Fibroblast of lung (primary cell): ENCODE data around the gene ATG14. TPM values are rescaled to one million over a fixed set of nuclear protein-coding genes. Genes with fewer than 3 reads are reported as not detected.

ENCODE experiments used
- DNase-seq, 2 donors: peaks; one replicate each; pipeline versions ENCODE4 v3.0.0 to v3.0.0-alpha.2; 2010; ENCODE audit warnings: low read depth in 2 of 2
- H2AFZ ChIP-seq: 2 replicates; pipeline ENCODE4 v1.5.1; 2012; ENCODE audit warnings: low read length, control low read depth, inconsistent platforms
- H3K27ac ChIP-seq: 2 replicates; pipeline ENCODE4 v1.5.1; 2011; ENCODE audit warnings: low read length, control low read depth; ENCODE audit not compliant: insufficient read depth
- H3K27me3 ChIP-seq: 2 replicates; pipeline ENCODE4 v1.5.1; 2011; ENCODE audit warnings: mild to moderate bottlenecking, low read length; ENCODE audit not compliant: control insufficient read depth, insufficient read depth
- H3K36me3 ChIP-seq: 2 replicates; pipeline ENCODE4 v1.5.1; 2011; ENCODE audit warnings: low read length; ENCODE audit not compliant: control insufficient read depth, insufficient read depth
- H3K4me1 ChIP-seq: 2 replicates; pipeline ENCODE4 v1.5.1; 2011; ENCODE audit warnings: low read length; ENCODE audit not compliant: control insufficient read depth, insufficient read depth; ENCODE audit errors: extremely low read depth
- H3K4me2 ChIP-seq: 2 replicates; pipeline ENCODE4 v1.5.1; 2011; ENCODE audit warnings: low read length, control low read depth; ENCODE audit not compliant: insufficient read depth; ENCODE audit errors: extremely low read depth
- H3K4me3 ChIP-seq, 4 experiments: fragments of 200-600 bp in 1 of 4; sonication (generic) in 1 of 4; replicated peaks in 1 of 4; 2 replicates each; pipeline ENCODE4 v1.5.1; 2011 to 2016; ENCODE audit warnings: low read length in 4 of 4, low read depth in 3 of 4, mild to moderate bottlenecking in 3 of 4, control low read depth in 2 of 4, inconsistent platforms in 1 of 4, mixed read lengths in 1 of 4; ENCODE audit not compliant: insufficient read depth in 1 of 4; ENCODE audit errors: control extremely low read depth in 1 of 4
- H3K79me2 ChIP-seq: 2 replicates; pipeline ENCODE4 v1.5.1; 2012; ENCODE audit warnings: mild to moderate bottlenecking, low read length, inconsistent platforms; ENCODE audit not compliant: control insufficient read depth, insufficient read depth
- H3K9ac ChIP-seq: 2 replicates; pipeline ENCODE4 v1.5.1; 2011; ENCODE audit warnings: mild to moderate bottlenecking, low read length, control low read depth; ENCODE audit not compliant: insufficient read depth
- H3K9me3 ChIP-seq: 2 replicates; pipeline ENCODE4 v1.5.1; 2012; ENCODE audit warnings: low read depth, low read length; ENCODE audit not compliant: control insufficient read depth, insufficient read depth
- H4K20me1 ChIP-seq: 2 replicates; pipeline ENCODE4 v1.5.1; 2011; ENCODE audit warnings: low read length; ENCODE audit not compliant: control insufficient read depth, insufficient read depth; ENCODE audit errors: extremely low read depth
- EZH2 ChIP-seq: IDR thresholded peaks from 2 replicates; pipeline ENCODE4 v1.5.1; 2012; ENCODE audit warnings: low read length, control low read depth, mild to moderate bottlenecking; ENCODE audit errors: missing control alignments
- polyA plus RNA-seq, 2 donors: library from polyadenylated mRNA; depleted of rRNA in 1 of 2; stranded (reverse) in 1 of 2; unstranded in 1 of 2; fragments of >200 nt; gene quantifications; 2 replicates each; pipeline ENCODE4 v1.2.1, GENCODE V29; 2011 to 2012; ENCODE audit warnings: missing spikeins in 1 of 2
- total RNA-seq: library from RNA; depleted of rRNA; stranded (reverse); fragments of >200 nt; gene quantifications from 2 replicates; pipeline ENCODE4 v1.2.1, GENCODE V29; 2014
- TF ChIP-seq, protein P1 (sequence below), 2 donors: IDR thresholded peaks in 1 of 2; conservative IDR thresholded peaks in 1 of 2; 1 replicate in 1 of 2; 2 replicates in 1 of 2; pipeline ENCODE4 v1.5.1; 2011 to 2012; ENCODE audit warnings: low read length in 2 of 2, control low read depth in 1 of 2, inconsistent platforms in 1 of 2, low read depth in 1 of 2, mild to moderate bottlenecking in 1 of 2

ATG14 gene
- total and polyA plus RNA-seq, 2 donors (not counting 1 experiment from before 2014, with no cell fraction given) = 9.9 to 21.6 TPM

DNA sequence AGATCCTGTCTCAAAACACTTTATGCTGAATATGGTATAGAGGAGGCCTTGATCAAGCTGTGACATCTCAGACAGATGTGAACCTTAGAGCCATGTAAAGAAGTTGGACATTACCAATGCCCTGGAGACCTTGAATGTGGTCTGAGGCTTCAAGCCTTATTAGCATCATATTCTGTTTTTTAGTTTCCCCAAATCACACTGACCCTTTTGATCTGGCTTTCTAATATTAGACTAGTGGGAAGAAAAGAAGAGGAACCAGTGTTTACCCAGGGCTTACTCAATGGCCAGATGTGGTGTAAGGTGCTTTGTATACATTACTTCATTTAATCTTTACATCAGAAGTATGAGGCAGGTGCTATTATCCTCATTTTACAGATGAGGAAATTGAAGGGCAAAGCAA lies 39.4 kb upstream of the ATG14 start:
- H3K4me1 ChIP-seq = peaks cover 24% of the 10 kb centered on the region
- no peak overlapping the region for H3K4me2 ChIP-seq

DNA sequence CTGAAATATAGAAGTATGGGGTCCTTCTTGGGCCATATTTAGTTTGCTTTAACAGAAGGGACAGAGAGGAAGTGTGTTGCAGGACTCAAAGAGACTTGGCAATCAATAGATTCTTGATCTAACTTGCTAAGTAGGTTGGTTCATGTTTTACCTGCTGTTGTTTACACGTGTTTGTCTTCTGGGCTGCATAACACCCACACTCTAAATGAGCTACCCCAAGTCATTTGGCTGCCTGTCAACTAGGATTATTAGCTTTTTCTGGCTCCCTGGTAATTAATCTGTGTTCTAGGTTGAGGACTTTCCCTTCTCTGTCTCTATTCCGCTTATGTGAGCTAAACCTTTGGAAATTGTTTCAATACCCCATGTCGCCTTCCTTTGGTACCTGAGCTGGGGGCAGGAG lies 38.9 kb upstream of the ATG14 start:
- H3K4me1 ChIP-seq = peaks cover 24% of the 10 kb centered on the region
- H3K9me3 ChIP-seq = no peaks in the 10 kb centered on the region
- no peaks in the 10 kb centered on the region for H3K79me2 ChIP-seq
- no peak for TF ChIP-seq EZH2
- TF ChIP-seq, protein P1, sequence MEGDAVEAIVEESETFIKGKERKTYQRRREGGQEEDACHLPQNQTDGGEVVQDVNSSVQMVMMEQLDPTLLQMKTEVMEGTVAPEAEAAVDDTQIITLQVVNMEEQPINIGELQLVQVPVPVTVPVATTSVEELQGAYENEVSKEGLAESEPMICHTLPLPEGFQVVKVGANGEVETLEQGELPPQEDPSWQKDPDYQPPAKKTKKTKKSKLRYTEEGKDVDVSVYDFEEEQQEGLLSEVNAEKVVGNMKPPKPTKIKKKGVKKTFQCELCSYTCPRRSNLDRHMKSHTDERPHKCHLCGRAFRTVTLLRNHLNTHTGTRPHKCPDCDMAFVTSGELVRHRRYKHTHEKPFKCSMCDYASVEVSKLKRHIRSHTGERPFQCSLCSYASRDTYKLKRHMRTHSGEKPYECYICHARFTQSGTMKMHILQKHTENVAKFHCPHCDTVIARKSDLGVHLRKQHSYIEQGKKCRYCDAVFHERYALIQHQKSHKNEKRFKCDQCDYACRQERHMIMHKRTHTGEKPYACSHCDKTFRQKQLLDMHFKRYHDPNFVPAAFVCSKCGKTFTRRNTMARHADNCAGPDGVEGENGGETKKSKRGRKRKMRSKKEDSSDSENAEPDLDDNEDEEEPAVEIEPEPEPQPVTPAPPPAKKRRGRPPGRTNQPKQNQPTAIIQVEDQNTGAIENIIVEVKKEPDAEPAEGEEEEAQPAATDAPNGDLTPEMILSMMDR (conservative IDR thresholded peaks at IDR 0.05 in 1 of 2, IDR thresholded peaks at IDR 0.05 in 1 of 2; ENCODE audit: low read depth in 1 of 2, low read length in 2 of 2) = no peak
- H4K20me1 ChIP-seq = no peaks in the 10 kb centered on the region
- no peak overlapping the region for H2AFZ ChIP-seq
- H3K27ac ChIP-seq = no peak overlapping the region
- H3K4me2 ChIP-seq = no peak overlapping the region
- no peak overlapping the region for H3K4me3 ChIP-seq
- H3K36me3 ChIP-seq = no peaks in the 10 kb centered on the region
- H3K27me3 ChIP-seq = no peaks in the 10 kb centered on the region
- DNase-seq = no peak
- H3K9ac ChIP-seq = no peak overlapping the region

More for the DNA sequence above, 39.4 kb upstream of the ATG14 start:
- Histone ChIP-seq H3K27me3 (no peaks in the 10 kb centered on the region), H3K79me2 (no peaks in the 10 kb centered on the region), H3K9me3 (no peaks in the 10 kb centered on the region), H4K20me1 (no peaks in the 10 kb centered on the region), H3K9ac (no peak overlapping the region), H3K27ac (no peak overlapping the region), H3K36me3 (no peaks in the 10 kb centered on the region), H2AFZ (no peak overlapping the region), H3K4me3 (no peak overlapping the region)
- TF ChIP-seq, protein P1 (conservative IDR thresholded peaks at IDR 0.05 in 1 of 2, IDR thresholded peaks at IDR 0.05 in 1 of 2; ENCODE audit: low read depth in 1 of 2, low read length in 2 of 2) = no peak
- TF ChIP-seq EZH2 = no peak
- DNase-seq = no peak

DNA sequence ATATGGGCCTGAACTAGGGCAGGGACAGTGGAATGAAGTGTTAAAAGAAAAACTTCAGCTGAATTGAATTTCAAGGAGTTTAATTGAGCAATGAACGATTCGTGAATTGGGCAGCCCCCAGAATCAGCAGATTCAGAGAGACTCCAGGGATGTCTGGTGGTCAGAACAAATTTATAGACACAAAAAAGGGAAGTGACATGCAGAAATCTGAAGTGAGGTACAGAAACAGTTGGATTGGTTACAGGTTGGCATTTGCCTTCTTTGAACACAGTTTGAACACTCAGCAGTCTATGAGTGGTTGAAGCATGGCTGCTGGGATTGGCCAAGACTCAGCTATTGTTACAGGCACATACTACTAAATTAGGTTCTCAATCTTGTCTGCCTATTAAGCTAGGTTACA lies 38.5 kb upstream of the ATG14 start:
- Histone ChIP-seq H3K36me3 (no peaks in the 10 kb centered on the region), H3K4me1 (peaks cover 24% of the 10 kb centered on the region)
- no peak for DNase-seq

More for the DNA sequence above, 38.5 kb upstream of the ATG14 start:
- Histone ChIP-seq H4K20me1 (no peaks in the 10 kb centered on the region), H3K9ac (no peak overlapping the region), H3K79me2 (no peaks in the 10 kb centered on the region), H3K27me3 (no peaks in the 10 kb centered on the region), H3K4me2 (no peak overlapping the region), H3K27ac (no peak overlapping the region), H3K4me3 (no peak overlapping the region), H2AFZ (no peak overlapping the region), H3K9me3 (no peaks in the 10 kb centered on the region)
- TF ChIP-seq EZH2 = no peak
- TF ChIP-seq, protein P1 (conservative IDR thresholded peaks at IDR 0.05 in 1 of 2, IDR thresholded peaks at IDR 0.05 in 1 of 2; ENCODE audit: low read depth in 1 of 2, low read length in 2 of 2) = no peak
